Stomach (tissue), 9 donors: ENCODE results near the gene CCSER1. TPM values are rescaled to one million over a fixed set of nuclear protein-coding genes. Genes with fewer than 3 reads are reported as not detected.

ENCODE experiments used
- DNase-seq, 2 donors: peaks; one replicate each; pipeline versions ENCODE4 v3.0.0 to v3.0.0-alpha.2; 2013 to 2019
- H3K27ac ChIP-seq, 5 donors: fragments of 200-600 bp in 4 of 5; sonication (generic) in 4 of 5; one replicate each; pipeline ENCODE4 v1.5.1; 2013 to 2019; ENCODE audit warnings: mild to moderate bottlenecking in 1 of 5, moderate library complexity in 1 of 5
- H3K27me3 ChIP-seq, 3 donors: fragments of 200-600 bp; sonication (generic); one replicate each; pipeline ENCODE4 v1.5.1; 2017 to 2019; ENCODE audit warnings: mixed run types in 1 of 3
- H3K36me3 ChIP-seq, 4 donors: fragments of 200-600 bp; sonication (generic); 1 replicate in 3 of 4; 2 replicates in 1 of 4; pipeline ENCODE4 v1.5.1; 2016 to 2019
- H3K4me1 ChIP-seq, 4 donors: fragments of 200-600 bp; sonication (generic); one replicate each; pipeline ENCODE4 v1.5.1; 2016 to 2019
- H3K4me3 ChIP-seq, 4 donors: fragments of 200-600 bp; sonication (generic) in 3 of 4; one replicate each; pipeline ENCODE4 v1.5.1; 2016 to 2019; ENCODE audit warnings: mild to moderate bottlenecking in 1 of 4
- H3K9me3 ChIP-seq, 4 donors: fragments of 200-600 bp; sonication (generic); one replicate each; pipeline ENCODE4 v1.5.1; 2016 to 2019
- EP300 ChIP-seq: sonication (generic); formaldehyde crosslinking; IDR thresholded peaks from one replicate; pipeline ENCODE4 v1.6.1; 2017; ENCODE audit warnings: antibody characterized with exemption
- POLR2A ChIP-seq, 4 donors: fragments of 450-650 bp; IDR thresholded peaks; one replicate each; pipeline ENCODE4 v1.6.1; 2016; ENCODE audit warnings: antibody characterized with exemption in 4 of 4, control low read depth in 2 of 4, mild to moderate bottlenecking in 1 of 4, moderate library complexity in 1 of 4
- POLR2AphosphoS5 ChIP-seq, 3 donors: sonication (generic); formaldehyde crosslinking; IDR thresholded peaks; one replicate each; pipeline ENCODE4 v1.6.1; 2016; ENCODE audit warnings: antibody characterized with exemption in 3 of 3
- WGBS, 5 donors: extraction: QIAGEN DNeasy Blood & Tissue Kit in 3 of 5; methylation state at CpG; one replicate each; pipeline versions ENCODE4 v1.1.5 to v1.1.7; 2013 to 2018; 5-methylcytosine and 5-hydroxymethylcytosine counted together
- intact Hi-C: fragments of 100-400 bp; cut with DNase I; formaldehyde crosslinking; loops from one replicate; pipeline ENCODE4 v1.15.1; 2023; ENCODE audit warnings: low total_unique reads
- polyA plus RNA-seq, 3 donors: library from polyadenylated mRNA; stranded (reverse); fragments of 200-250 nt; gene quantifications; one replicate each; pipeline ENCODE4 v1.2.3, GENCODE V29; 2013
- total RNA-seq, 5 donors: library from RNA; depleted of rRNA; stranded (reverse); fragments of >200 nt; gene quantifications; one replicate each; pipeline versions ENCODE4 v1.1.0 to v1.2.3, GENCODE V29; 2014 to 2016
- TF ChIP-seq, protein P1 (sequence below), 7 experiments: fragments of 450-650 bp in 4 of 7; fragments of 200-600 bp in 3 of 7; sonication (generic) in 3 of 7; IDR thresholded peaks; one replicate each; pipeline ENCODE4 v1.5.1; 2016 to 2019; ENCODE audit warnings: antibody characterized with exemption in 7 of 7, control low read depth in 2 of 7, mild to moderate bottlenecking in 1 of 7
- donor health status: healthy with polysubstance abuse.
- donor health status: Bipolar disorder and iron deficiency.
- donor health status: healthy.

Gene CCSER1
- total and polyA plus RNA-seq, 8 donors = 0.33 to 149 (median 15.2) TPM

DNA sequence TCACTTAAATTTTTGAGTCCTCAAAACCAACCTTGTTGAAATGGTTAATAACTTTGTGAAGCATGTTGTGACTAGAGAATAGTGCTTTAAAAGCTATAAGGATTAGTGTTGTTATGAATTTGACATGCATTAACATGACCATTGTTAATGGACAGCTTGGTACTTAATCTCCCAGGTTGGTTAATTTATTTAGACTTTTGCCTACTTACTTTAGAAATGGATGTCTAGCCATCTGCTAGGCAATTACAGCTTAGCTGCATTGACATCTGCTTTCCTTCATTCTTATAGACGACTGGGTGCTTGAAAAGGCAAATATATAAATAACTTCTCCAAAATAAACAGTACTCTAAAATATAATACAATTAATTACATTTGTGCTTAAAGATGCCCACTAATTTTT lies 368.0 kb downstream of the CCSER1 start:
- intact Hi-C loops = no loop called here
- peak in 1 of 2 donors; percentile 6 for DNase-seq
- H3K4me3 ChIP-seq = no peak overlapping the region
- no peaks in the 10 kb centered on the region for H3K36me3 ChIP-seq
- H3K9me3 ChIP-seq = peaks cover 0 to 7% (median 0%) of the 10 kb centered on the region in 4 donors
- WGBS, 5 donors = 20 to 42% (median 30%) methylated on average over 1 of the region's 1 CpG
- H3K27ac ChIP-seq = no peak overlapping the region
- no peaks in the 10 kb centered on the region for H3K27me3 ChIP-seq
- no peaks in the 10 kb centered on the region for H3K4me1 ChIP-seq
- TF ChIP-seq, protein P1, sequence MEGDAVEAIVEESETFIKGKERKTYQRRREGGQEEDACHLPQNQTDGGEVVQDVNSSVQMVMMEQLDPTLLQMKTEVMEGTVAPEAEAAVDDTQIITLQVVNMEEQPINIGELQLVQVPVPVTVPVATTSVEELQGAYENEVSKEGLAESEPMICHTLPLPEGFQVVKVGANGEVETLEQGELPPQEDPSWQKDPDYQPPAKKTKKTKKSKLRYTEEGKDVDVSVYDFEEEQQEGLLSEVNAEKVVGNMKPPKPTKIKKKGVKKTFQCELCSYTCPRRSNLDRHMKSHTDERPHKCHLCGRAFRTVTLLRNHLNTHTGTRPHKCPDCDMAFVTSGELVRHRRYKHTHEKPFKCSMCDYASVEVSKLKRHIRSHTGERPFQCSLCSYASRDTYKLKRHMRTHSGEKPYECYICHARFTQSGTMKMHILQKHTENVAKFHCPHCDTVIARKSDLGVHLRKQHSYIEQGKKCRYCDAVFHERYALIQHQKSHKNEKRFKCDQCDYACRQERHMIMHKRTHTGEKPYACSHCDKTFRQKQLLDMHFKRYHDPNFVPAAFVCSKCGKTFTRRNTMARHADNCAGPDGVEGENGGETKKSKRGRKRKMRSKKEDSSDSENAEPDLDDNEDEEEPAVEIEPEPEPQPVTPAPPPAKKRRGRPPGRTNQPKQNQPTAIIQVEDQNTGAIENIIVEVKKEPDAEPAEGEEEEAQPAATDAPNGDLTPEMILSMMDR (IDR thresholded peaks at IDR 0.05) = no peak
- TF ChIP-seq POLR2A (IDR thresholded peaks at IDR 0.05) (no peak), POLR2AphosphoS5 (IDR thresholded peaks at IDR 0.05) (no peak), EP300 (no peak)

DNA sequence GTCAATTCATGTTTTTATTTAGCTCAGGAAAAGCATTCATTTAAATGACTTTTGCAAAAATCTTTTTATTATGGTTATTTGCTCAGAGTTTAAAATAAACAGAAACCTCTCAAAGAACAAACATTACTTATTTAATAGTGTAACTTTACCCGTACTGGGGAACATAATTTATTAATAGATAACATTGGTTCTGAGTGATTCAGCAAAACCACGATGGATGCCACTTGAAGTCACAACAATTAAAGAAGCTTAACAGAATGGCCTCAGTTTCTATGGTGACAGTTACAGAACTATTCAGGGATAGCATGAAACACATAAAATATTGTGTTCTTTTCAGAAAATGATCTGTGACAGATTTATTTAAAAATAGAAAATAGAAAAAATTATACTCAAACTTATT lies 368.7 kb downstream of the CCSER1 start:
- no peak overlapping the region for H3K4me3 ChIP-seq
- H3K4me1 ChIP-seq = no peaks in the 10 kb centered on the region
- 7 to 28% (median 9%) methylated on average over 2 of the region's 2 CpGs for WGBS, 5 donors
- H3K9me3 ChIP-seq = peaks cover 0 to 1% (median 0%) of the 10 kb centered on the region in 4 donors
- no peak overlapping the region for H3K27ac ChIP-seq
- no peak for TF ChIP-seq POLR2A (IDR thresholded peaks at IDR 0.05)
- TF ChIP-seq EP300 = no peak
- no peak for TF ChIP-seq POLR2AphosphoS5 (IDR thresholded peaks at IDR 0.05)
- H3K36me3 ChIP-seq = no peaks in the 10 kb centered on the region
- intact Hi-C loops = no loop called here
- no peaks in the 10 kb centered on the region for H3K27me3 ChIP-seq
- DNase-seq = no peak

DNA sequence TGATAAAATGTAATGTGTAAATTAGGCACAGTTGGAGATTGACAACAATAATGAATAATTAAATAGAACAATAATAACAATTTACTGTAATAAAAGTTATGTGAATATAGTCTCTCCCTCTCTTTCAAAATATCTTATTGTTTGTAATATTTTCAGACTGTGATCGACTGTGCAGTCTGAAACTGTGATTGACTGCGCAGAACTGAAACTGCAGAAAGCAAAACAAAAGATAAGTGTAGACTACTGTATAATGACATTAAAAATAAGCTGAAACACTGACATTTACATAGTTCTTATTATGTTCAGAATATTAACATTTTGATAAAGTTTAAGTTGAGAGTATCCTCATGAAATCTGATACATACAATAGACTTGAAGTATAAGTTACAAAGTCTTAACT lies 371.0 kb downstream of the CCSER1 start:
- peaks cover 0 to 5% (median 0%) of the 10 kb centered on the region in 4 donors for H3K9me3 ChIP-seq
- H3K4me1 ChIP-seq = no peaks in the 10 kb centered on the region
- no peak overlapping the region for H3K4me3 ChIP-seq
- H3K27ac ChIP-seq = no peak overlapping the region
- H3K27me3 ChIP-seq = no peaks in the 10 kb centered on the region
- no peaks in the 10 kb centered on the region for H3K36me3 ChIP-seq
- no peak for DNase-seq
- TF ChIP-seq, protein P1 (IDR thresholded peaks at IDR 0.05) = no peak
- no peak for TF ChIP-seq EP300
- intact Hi-C loops = no loop called here
- WGBS, 5 donors = 81 to 90% (median 90%) methylated on average over 2 of the region's 2 CpGs

DNA sequence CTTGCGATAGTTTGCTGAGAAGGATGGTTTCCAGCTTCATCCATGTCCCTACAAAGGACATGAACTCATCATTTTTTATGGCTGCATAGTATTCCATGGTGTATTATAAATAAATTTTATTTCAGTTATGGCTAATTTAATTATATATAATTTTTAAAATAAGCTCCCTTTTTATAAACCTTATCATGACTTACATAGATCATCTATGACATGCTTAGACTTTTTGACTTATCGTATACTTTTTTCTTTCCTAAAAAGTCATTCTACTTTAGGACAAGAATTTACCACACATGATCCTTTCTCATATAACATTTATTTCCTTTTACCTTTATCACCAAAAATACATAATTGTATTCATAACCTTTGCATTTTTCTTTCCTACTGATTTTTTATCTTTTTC lies 376.5 kb downstream of the CCSER1 start:
- Histone ChIP-seq H3K4me1 (no peaks in the 10 kb centered on the region), H3K4me3 (no peak overlapping the region), H3K9me3 (peaks cover 0 to 11% (median 2%) of the 10 kb centered on the region in 4 donors), H3K27me3 (no peaks in the 10 kb centered on the region), H3K27ac (no peak overlapping the region), H3K36me3 (no peaks in the 10 kb centered on the region)
- intact Hi-C loops = no loop called here
- TF ChIP-seq EP300 = no peak
- TF ChIP-seq, protein P1 (IDR thresholded peaks at IDR 0.05) = no peak
- TF ChIP-seq POLR2AphosphoS5 (IDR thresholded peaks at IDR 0.05) = no peak
- TF ChIP-seq POLR2A (IDR thresholded peaks at IDR 0.05) = no peak
- WGBS, 5 donors = 91 to 100% (median 98%) methylated on average over 2 of the region's 2 CpGs
- no peak for DNase-seq

DNA sequence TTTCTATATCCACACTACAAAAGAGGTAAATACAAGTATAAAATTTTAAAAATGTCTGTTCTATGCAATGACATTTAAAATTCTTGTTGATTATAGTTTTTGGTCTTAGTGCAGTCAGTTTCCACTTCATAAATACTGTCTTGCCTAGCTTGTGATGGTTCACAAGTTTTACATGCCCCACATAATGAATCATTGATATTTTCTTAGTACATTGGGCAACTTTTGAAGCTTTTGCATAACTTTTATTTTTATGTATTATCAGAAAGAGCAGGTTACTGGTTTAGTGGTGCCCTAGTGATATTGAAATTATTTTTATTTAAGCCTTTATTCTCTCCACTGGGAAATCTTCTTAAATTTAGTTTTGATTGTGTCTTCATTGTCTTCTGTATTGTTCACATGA lies 388.0 kb downstream of the CCSER1 start:
- H3K27me3 ChIP-seq = no peaks in the 10 kb centered on the region
- no peaks in the 10 kb centered on the region for H3K9me3 ChIP-seq
- H3K27ac ChIP-seq = no peak overlapping the region
- H3K4me1 ChIP-seq = no peaks in the 10 kb centered on the region
- no peaks in the 10 kb centered on the region for H3K36me3 ChIP-seq
- TF ChIP-seq, protein P1 (IDR thresholded peaks at IDR 0.05) = no peak
- TF ChIP-seq EP300 (no peak), POLR2A (IDR thresholded peaks at IDR 0.05) (no peak), POLR2AphosphoS5 (IDR thresholded peaks at IDR 0.05) (no peak)
- no peak overlapping the region for H3K4me3 ChIP-seq
- DNase-seq = no peak
- intact Hi-C loops = no loop called here
